NK-92 treated with Interleukin-12 subunit alpha and Interleukin-12 subunit beta, amount 100 ng/mL, for 24 hours (cell line): ENCODE measurements around the gene FAS.
"Not testable (repeated sequence)": the region's sequence is repeated elsewhere in the genome, so short reads cannot be mapped to it uniquely, and the experiment has no call there.

Source experiments
- DNase-seq: peaks from one replicate; lab custom pipeline; 2025; lab: John Stamatoyannopoulos, UW

Gene FAS

GRCh38 chr10:88992921-88993524, 2.4 kb downstream of the FAS start:
- no peak for DNase-seq

GRCh38 chr10:88994019-88994418, 3.4 kb downstream of the FAS start:
- DNase-seq = no peak

GRCh38 chr10:88995156-88995876, 4.7 kb downstream of the FAS start:
- DNase-seq = no peak

- DNase-seq = no peak
Measured at GRCh38 chr10:88996927-88997326, 6.3 kb downstream of the FAS start.

GRCh38 chr10:88999625-89000024, 9.0 kb downstream of the FAS start:
- DNase-seq = no peak

GRCh38 chr10:89001024-89001728, 10.6 kb downstream of the FAS start:
- DNase-seq = no peak

GRCh38 chr10:89001729-89002072, 11.1 kb downstream of the FAS start:
- DNase-seq = no peak

GRCh38 chr10:89002226-89002978, 11.8 kb downstream of the FAS start:
- no peak for DNase-seq

- DNase-seq = no peak
Measured at GRCh38 chr10:89003344-89003743, 12.7 kb downstream of the FAS start.

- no peak for DNase-seq
Measured at GRCh38 chr10:89007129-89007893, 16.7 kb downstream of the FAS start.

- not testable (repeated sequence) for DNase-seq
Measured at GRCh38 chr10:89018700-89019346, 28.2 kb downstream of the FAS start.

GRCh38 chr10:89019569-89020327, 29.1 kb downstream of the FAS start:
- no peak for DNase-seq

- not testable (repeated sequence) for DNase-seq
Measured at GRCh38 chr10:89021526-89021925, 30.9 kb downstream of the FAS start.

- DNase-seq = no peak
Measured at GRCh38 chr10:89022734-89023133, 32.1 kb downstream of the FAS start.

- DNase-seq = no peak
Measured at GRCh38 chr10:89025453-89025852, 34.9 kb downstream of the FAS start.

GRCh38 chr10:89029181-89029580, 38.6 kb downstream of the FAS start:
- DNase-seq = no peak

- peak; percentile 37 for DNase-seq
Measured at GRCh38 chr10:89029785-89030437, 39.3 kb downstream of the FAS start.

GRCh38 chr10:89030791-89031190, 40.2 kb downstream of the FAS start:
- DNase-seq = no peak

- peak; percentile 43 for DNase-seq
Measured at GRCh38 chr10:89032141-89032891, 41.7 kb downstream of the FAS start.
